ENCODE results near the gene SPAG5.
A peak's percentile ranks its signal among the peaks of the same experiment; 100 is the strongest.
"Not testable (repeated sequence)": the region's sequence is repeated elsewhere in the genome, so short reads cannot be mapped to it uniquely, and the experiment has no call there.

Gene SPAG5

GRCh38 chr17:28599311-28600184, 723 bp upstream of the SPAG5 start:
- peak; percentile 71 for DNase-seq

- DNase-seq: no peak
These were observed 436 bp downstream of the SPAG5 start for GRCh38 chr17:28598389-28598788.

GRCh38 chr17:28597606-28598383, 1.0 kb downstream of the SPAG5 start:
- DNase-seq: no peak

GRCh38 chr17:28592260-28592659, 6.6 kb downstream of the SPAG5 start:
- DNase-seq: no peak

- no peak for DNase-seq
These were observed 13.0 kb downstream of the SPAG5 start for GRCh38 chr17:28585851-28586250.

GRCh38 chr17:28584434-28584833, 14.4 kb downstream of the SPAG5 start:
- DNase-seq: no peak

- DNase-seq: no peak
These were observed 16.3 kb downstream of the SPAG5 start for GRCh38 chr17:28582513-28582912.

GRCh38 chr17:28580959-28581358, 17.9 kb downstream of the SPAG5 start:
- no peak for DNase-seq

GRCh38 chr17:28579526-28579925, 19.3 kb downstream of the SPAG5 start:
- no peak for DNase-seq

GRCh38 chr17:28578246-28579195, 20.3 kb downstream of the SPAG5 start:
- no peak for DNase-seq

- no peak for DNase-seq
These were observed 21.4 kb downstream of the SPAG5 start for GRCh38 chr17:28577466-28577824.

GRCh38 chr17:28576758-28577465, 21.9 kb downstream of the SPAG5 start, which contains the start of gene ALDOC:
TSS of gene ALDOC (minus strand) at chr17:28576895. CDS start at chr17:28575532, 1,363 bp downstream.
- peak; percentile 86 for DNase-seq

GRCh38 chr17:28576016-28576415, 22.8 kb downstream of the SPAG5 start:
- not testable (repeated sequence) for DNase-seq

- DNase-seq: no peak
These were observed 23.6 kb downstream of the SPAG5 start for GRCh38 chr17:28575126-28575795.

GRCh38 chr17:28574526-28574925, 24.3 kb downstream of the SPAG5 start:
- DNase-seq: no peak

GRCh38 chr17:28573966-28574480, 24.8 kb downstream of the SPAG5 start:
- DNase-seq: no peak

GRCh38 chr17:28573521-28573920, 25.3 kb downstream of the SPAG5 start:
- DNase-seq: no peak

GRCh38 chr17:28573040-28573380, 25.8 kb downstream of the SPAG5 start:
- DNase-seq: no peak

GRCh38 chr17:28572259-28573039, 26.4 kb downstream of the SPAG5 start:
- no peak for DNase-seq

- peak; percentile 82 for DNase-seq
These were observed 27.3 kb downstream of the SPAG5 start, which contains the start of gene PIGS for GRCh38 chr17:28571361-28572122. TSS of gene PIGS (minus strand) at chr17:28571524. CDS start at chr17:28571496, 28 bp downstream.
